NCI-H524 (cell line): ENCODE results near the gene PLB1.

Source experiments
- DNase-seq, 2 experiments: peaks; one replicate each; lab custom pipeline; 2025; lab: John Stamatoyannopoulos, UW

The PLB1 gene

GRCh38 chr2:28627722-28628480 is 132.0 kb downstream of the PLB1 start:
- no peak for DNase-seq

GRCh38 chr2:28628506-28628905 is 132.6 kb downstream of the PLB1 start:
- no peak for DNase-seq

GRCh38 chr2:28628987-28629386 is 133.1 kb downstream of the PLB1 start:
- DNase-seq, result no peak

- DNase-seq, result no peak
Observed at GRCh38 chr2:28629910-28630309, 134.1 kb downstream of the PLB1 start.

- DNase-seq, result no peak
Observed at GRCh38 chr2:28630341-28630740, 134.5 kb downstream of the PLB1 start.

GRCh38 chr2:28631514-28632206 is 135.8 kb downstream of the PLB1 start:
- no peak for DNase-seq

- DNase-seq, result no peak
Observed at GRCh38 chr2:28632791-28633190, 136.9 kb downstream of the PLB1 start.

GRCh38 chr2:28633204-28633603 is 137.3 kb downstream of the PLB1 start:
- DNase-seq, result no peak

GRCh38 chr2:28633746-28634145 is 137.9 kb downstream of the PLB1 start:
- no peak for DNase-seq

GRCh38 chr2:28635191-28635611 is 139.3 kb downstream of the PLB1 start:
- DNase-seq, result no peak

- DNase-seq, result no peak
Observed at GRCh38 chr2:28636491-28636890, 140.6 kb downstream of the PLB1 start.

- no peak for DNase-seq
Observed at GRCh38 chr2:28637066-28638047, 141.5 kb downstream of the PLB1 start.

- DNase-seq, result no peak
Observed at GRCh38 chr2:28638102-28638501, 142.2 kb downstream of the PLB1 start.

- no peak for DNase-seq
Observed at GRCh38 chr2:28639092-28639691, 143.3 kb downstream of the PLB1 start.

GRCh38 chr2:28639836-28640235 is 144.0 kb downstream of the PLB1 start:
- no peak for DNase-seq

GRCh38 chr2:28640260-28640907 is 144.5 kb downstream of the PLB1 start:
- no peak for DNase-seq

GRCh38 chr2:28640908-28641300 is 145.0 kb downstream of the PLB1 start:
- DNase-seq, result no peak

- DNase-seq, result no peak
Observed at GRCh38 chr2:28642796-28643195, 146.9 kb downstream of the PLB1 start.

- DNase-seq, result no peak
Observed at GRCh38 chr2:28643327-28643726, 147.5 kb downstream of the PLB1 start.

- DNase-seq, result no peak
Observed at GRCh38 chr2:28643911-28644334, 148.1 kb downstream of the PLB1 start.

GRCh38 chr2:28644760-28645159 is 148.9 kb downstream of the PLB1 start:
- DNase-seq, result no peak
